HG02885 (cell line): ENCODE measurements around the gene SLCO2B1.

Experiments used
- ATAC-seq: cut with Tn5 transposase; IDR thresholded peaks from one replicate; pipeline ENCODE4 v1.9.1; 2021; ENCODE audit warnings: mild to moderate bottlenecking; ENCODE audit not compliant: unreplicated experiment, poor library complexity

SLCO2B1 gene

GRCh38 chr11:75242722-75243600 is 92.1 kb downstream of the SLCO2B1 start:
- no peak for ATAC-seq

DNA sequence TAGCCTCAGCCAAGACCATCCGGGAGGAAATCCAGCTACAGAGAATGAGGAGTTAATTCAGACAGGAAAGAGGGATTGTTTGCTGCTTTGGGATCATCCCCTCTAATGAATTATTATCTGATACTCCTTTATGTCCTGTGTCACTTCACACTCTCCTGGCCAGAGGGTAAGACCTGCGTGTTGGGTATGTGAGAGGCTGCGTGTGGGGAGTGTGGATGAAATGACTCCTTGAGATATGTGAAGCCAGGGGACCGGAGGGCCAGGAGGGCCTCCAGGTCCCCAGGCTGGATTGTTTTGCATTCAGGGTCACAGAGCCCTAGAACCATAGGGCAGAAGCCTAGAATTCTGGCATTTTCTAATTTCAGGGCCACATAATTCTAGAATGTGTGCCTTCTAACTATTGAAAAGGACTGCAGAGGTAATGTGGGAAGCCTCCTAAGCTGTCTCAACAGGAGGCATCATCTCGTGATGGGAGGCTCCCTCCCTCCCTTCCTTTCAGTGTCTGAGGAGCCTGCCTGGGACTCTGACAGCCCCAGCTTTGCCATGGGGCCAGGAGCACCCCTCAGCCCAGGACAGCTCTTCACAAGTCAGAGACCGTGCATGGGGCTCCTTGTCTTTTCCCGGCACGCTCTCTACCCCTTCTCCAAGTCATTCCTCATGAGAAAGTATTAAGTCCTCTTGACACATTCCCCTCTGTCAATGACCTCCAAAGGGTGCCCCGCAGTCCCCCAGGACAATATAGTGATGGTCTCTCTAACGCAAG is 93.3 kb downstream of the SLCO2B1 start:
- no peak for ATAC-seq

DNA sequence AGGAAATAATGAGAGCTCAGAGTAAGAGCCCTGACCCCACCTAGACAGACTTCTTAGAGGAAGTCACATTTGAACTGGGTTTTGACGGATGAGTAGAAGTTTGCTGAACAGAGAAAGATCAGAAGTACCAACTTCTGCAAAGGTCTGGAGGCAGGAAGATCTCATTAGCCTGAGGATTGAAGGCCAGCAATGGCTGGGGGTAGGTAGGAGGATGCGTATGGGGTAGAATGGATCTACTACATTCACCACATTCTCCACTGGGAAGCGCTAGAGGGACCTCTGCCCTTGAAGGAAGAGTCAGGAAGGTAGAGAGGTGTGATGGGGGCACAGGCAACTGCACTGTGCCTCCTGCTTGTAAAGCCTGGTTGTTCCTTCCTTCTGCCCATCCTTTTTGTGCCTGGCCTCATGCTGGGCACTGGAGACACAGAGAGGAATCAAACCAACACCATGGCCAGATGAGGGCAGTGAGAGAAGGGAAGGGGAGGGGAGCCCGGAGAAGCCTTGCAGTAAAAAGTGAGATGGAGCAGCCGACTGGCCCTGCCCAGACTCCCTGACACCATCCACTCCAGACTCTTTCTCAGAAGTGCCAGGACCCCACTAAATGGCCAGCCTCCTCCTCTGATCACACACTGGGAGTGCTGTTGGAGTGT is 94.6 kb downstream of the SLCO2B1 start:
- no peak for ATAC-seq

- no peak for ATAC-seq
These were observed 95.2 kb downstream of the SLCO2B1 start for GRCh38 chr11:75246006-75246670.

DNA sequence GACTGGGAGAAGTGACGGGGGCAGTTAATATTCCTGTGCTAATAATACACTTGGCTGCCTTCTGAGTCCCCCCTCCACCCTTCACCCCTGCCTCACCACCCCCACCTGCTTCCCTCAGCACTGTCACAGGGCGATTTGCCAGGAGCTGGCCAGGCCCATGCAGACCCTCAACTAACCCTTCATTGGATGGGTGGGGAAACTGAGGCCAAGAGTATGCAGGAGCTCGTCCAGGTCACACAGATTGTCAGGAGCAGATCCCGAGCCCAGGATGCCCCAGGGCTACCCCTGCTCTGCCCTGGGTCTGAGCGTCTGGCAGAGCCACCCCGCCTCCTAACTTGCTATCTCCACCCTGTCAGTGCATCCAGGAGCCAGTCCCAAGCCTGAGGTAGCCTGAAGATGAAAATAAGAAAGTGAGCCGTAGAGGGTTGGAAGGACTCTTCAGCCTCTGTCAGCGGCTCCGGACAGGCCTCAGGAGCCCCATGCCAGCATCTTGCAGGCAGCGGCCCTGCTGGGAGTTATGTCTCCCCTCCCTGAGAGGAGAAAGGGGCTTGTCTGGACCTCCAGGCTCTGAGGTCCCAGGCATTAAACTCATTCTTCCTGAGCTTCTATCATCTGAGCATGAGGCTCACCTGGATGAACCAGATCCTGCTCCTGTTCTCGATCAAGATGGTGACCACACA is 95.9 kb downstream of the SLCO2B1 start:
- no peak for ATAC-seq

GRCh38 chr11:75248924-75249256 is 98.0 kb downstream of the SLCO2B1 start:
- peak; percentile 4 for ATAC-seq

- ATAC-seq, result no peak
These were observed 98.8 kb downstream of the SLCO2B1 start for GRCh38 chr11:75249704-75250103.

DNA sequence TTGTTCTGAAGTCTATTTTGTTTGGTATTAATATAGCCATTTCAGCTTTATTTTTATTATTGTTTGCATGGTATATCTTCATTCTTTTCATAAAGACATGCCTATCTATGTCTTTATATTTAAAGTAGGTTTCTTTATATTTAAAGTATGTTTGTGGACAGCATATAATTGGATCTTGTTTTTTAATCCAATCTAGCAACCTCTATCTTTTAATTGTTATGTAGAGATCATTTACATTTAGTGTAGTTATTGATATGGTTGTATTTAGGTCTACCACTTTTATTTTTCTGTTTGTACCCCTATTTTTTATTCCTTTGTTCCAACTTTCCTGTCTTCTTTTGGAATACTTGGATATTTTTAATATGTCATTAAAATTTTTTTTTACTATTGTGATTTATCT is 103.4 kb downstream of the SLCO2B1 start:
- ATAC-seq, result no peak
